IMR-90 (cell line): Measurements from ENCODE around the gene PRKCA. TPM values are rescaled to one million over a fixed set of nuclear protein-coding genes. Genes with fewer than 3 reads are reported as not detected.

Source experiments
- ATAC-seq: fragments of 200-7000 bp; cut with Tn5 transposase; 2 replicates; pipeline ENCODE4 v1.9.1; 2020; ENCODE audit warnings: low read depth, mild to moderate bottlenecking, moderate library complexity
- BruUV-seq: library from RNA; stranded (reverse); fragments of 400-500 nt; replicated peaks from 2 replicates; lab custom pipeline; 2021; lab: Mats Ljungman, UMichigan
- CTCF ChIA-PET: fragments of 300-600 bp; formaldehyde crosslinking; extraction: SDS; loops from one replicate; lab custom pipeline; 2021; ENCODE audit warnings: antibody characterized with exemption; lab: Yijun Ruan, JAX
- POLR2A ChIA-PET: fragments of 300-600 bp; sonication (Branson Sonifier 250); formaldehyde crosslinking; loops from one replicate; lab custom pipeline; 2022; ENCODE audit warnings: antibody characterized with exemption; ENCODE audit not compliant: unreplicated experiment; lab: Charles Lee
- DNase-seq: peaks from one replicate; pipeline ENCODE4 v3.0.0; 2013
- H2AFZ ChIP-seq: replicated peaks from 2 replicates; pipeline ENCODE3; 2013; ENCODE audit warnings: low read length, mild to moderate bottlenecking; ENCODE audit not compliant: poor library complexity
- H2AK5ac ChIP-seq: 2 replicates; pipeline ENCODE4 v1.6.1; 2013; ENCODE audit warnings: low read depth, low read length, inconsistent platforms
- H2AK9ac ChIP-seq: replicated peaks from 2 replicates; pipeline ENCODE3; 2013; ENCODE audit warnings: mild to moderate bottlenecking, low read depth, low read length, moderate library complexity; ENCODE audit not compliant: poor library complexity
- H2BK120ac ChIP-seq: 2 replicates; pipeline ENCODE4 v1.6.1; 2013; ENCODE audit warnings: low read depth, low read length, inconsistent platforms
- H2BK15ac ChIP-seq: 3 replicates; pipeline ENCODE4 v1.6.1; 2013; ENCODE audit warnings: low read depth, low read length, inconsistent platforms
- H2BK20ac ChIP-seq: 2 replicates; pipeline ENCODE4 v1.6.1; 2013; ENCODE audit warnings: low read depth, mild to moderate bottlenecking, inconsistent platforms, low read length, moderate library complexity
- H2BK5ac ChIP-seq: 2 replicates; pipeline ENCODE4 v1.6.1; 2013; ENCODE audit warnings: mild to moderate bottlenecking, low read depth, low read length, inconsistent platforms; ENCODE audit not compliant: poor library complexity, severe bottlenecking
- H3K14ac ChIP-seq: replicated peaks from 2 replicates; pipeline ENCODE4 v1.6.1; 2013; ENCODE audit warnings: low read depth, low read length, inconsistent platforms
- H3K18ac ChIP-seq: 2 replicates; pipeline ENCODE4 v1.6.1; 2013; ENCODE audit warnings: low read depth, low read length, control low read depth
- H3K23ac ChIP-seq: 2 replicates; pipeline ENCODE4 v1.6.1; 2013; ENCODE audit warnings: low read depth, low read length, inconsistent platforms
- H3K27ac ChIP-seq: 2 replicates; pipeline ENCODE4 v1.5.1; 2013; ENCODE audit warnings: mild to moderate bottlenecking, control low read depth, low read length; ENCODE audit not compliant: insufficient read depth
- H3K27me3 ChIP-seq: 2 replicates; pipeline ENCODE4 v1.6.1; 2013; ENCODE audit warnings: low read length; ENCODE audit not compliant: control insufficient read depth, insufficient read depth
- H3K36me3 ChIP-seq: 2 replicates; pipeline ENCODE4 v1.6.1; 2013; ENCODE audit warnings: low read length, mixed read lengths; ENCODE audit not compliant: control insufficient read depth, insufficient read depth
- H3K4ac ChIP-seq: 2 replicates; pipeline ENCODE4 v1.6.1; 2013; ENCODE audit warnings: low read depth, low read length, inconsistent platforms
- H3K4me1 ChIP-seq: 2 replicates; pipeline ENCODE4 v1.6.1; 2013; ENCODE audit warnings: low read length, mixed read lengths; ENCODE audit not compliant: control insufficient read depth, insufficient read depth
- H3K4me2 ChIP-seq: 2 replicates; pipeline ENCODE4 v1.6.1; 2013; ENCODE audit warnings: low read depth, mild to moderate bottlenecking, control low read depth, low read length, moderate library complexity
- H3K4me3 ChIP-seq: 2 replicates; pipeline ENCODE4 v1.5.1; 2013; ENCODE audit warnings: low read depth, mild to moderate bottlenecking, control low read depth, low read length, moderate library complexity; ENCODE audit not compliant: insufficient read depth
- H3K56ac ChIP-seq: 2 replicates; pipeline ENCODE4 v1.6.1; 2013; ENCODE audit warnings: low read length, inconsistent platforms; ENCODE audit not compliant: insufficient read depth; ENCODE audit errors: extremely low read depth
- H3K79me1 ChIP-seq, 2 experiments: 2 replicates each; pipeline ENCODE4 v1.6.1; 2013; ENCODE audit warnings: low read length in 2 of 2, inconsistent platforms in 1 of 2, low read depth in 1 of 2
- H3K9ac ChIP-seq: 2 replicates; pipeline ENCODE4 v1.6.1; 2013; ENCODE audit warnings: low read depth, low read length, control low read depth
- H3K9me1 ChIP-seq: 2 replicates; pipeline ENCODE4 v1.6.1; 2013; ENCODE audit warnings: low read length, inconsistent platforms; ENCODE audit not compliant: insufficient read depth
- H3K9me3 ChIP-seq: 2 replicates; pipeline ENCODE4 v1.6.1; 2013; ENCODE audit warnings: low read length; ENCODE audit not compliant: control insufficient read depth, insufficient read depth
- H4K20me1 ChIP-seq: 2 replicates; pipeline ENCODE4 v1.6.1; 2013; ENCODE audit warnings: low read length, inconsistent platforms; ENCODE audit not compliant: insufficient read depth
- H4K5ac ChIP-seq: 2 replicates; pipeline ENCODE4 v1.6.1; 2013; ENCODE audit warnings: mild to moderate bottlenecking, low read depth, low read length, control low read depth
- H4K8ac ChIP-seq, 2 experiments: 2 replicates each; pipeline ENCODE4 v1.6.1; 2013; ENCODE audit warnings: low read depth in 2 of 2, low read length in 2 of 2, control low read depth in 1 of 2, inconsistent platforms in 1 of 2
- H4K91ac ChIP-seq: 2 replicates; pipeline ENCODE4 v1.6.1; 2013; ENCODE audit warnings: low read depth, low read length, inconsistent platforms; ENCODE audit not compliant: insufficient read depth
- NFE2L2 ChIP-seq: fragments of 150-350 bp; IDR thresholded peaks from 2 replicates; pipeline ENCODE4 v1.6.1; 2016; ENCODE audit warnings: low read depth, mild to moderate bottlenecking, low read length
- RFX5 ChIP-seq: IDR thresholded peaks from 2 replicates; pipeline ENCODE4 v1.8.0; 2012; ENCODE audit warnings: low read depth, mild to moderate bottlenecking, low read length, moderate library complexity
- WGBS, 2 experiments: methylation state at CpG; one replicate each; pipeline versions ENCODE4 v1.1.5 to v1.1.7; 2013; ENCODE audit warnings: missing lambda C conversion rate in 2 of 2; ENCODE audit not compliant: insufficient read length in 1 of 2; ENCODE audit errors: extremely low coverage in 2 of 2; 5-methylcytosine and 5-hydroxymethylcytosine counted together
- dilution Hi-C: fragments of 300-500 bp; cut with HindIII; formaldehyde crosslinking; loops from one replicate; pipeline ENCODE4 v1.14.3; 2018; ENCODE audit warnings: low sequenced_read_pairs; ENCODE audit not compliant: unreplicated experiment
- in situ Hi-C: fragments of 300-500 bp; cut with MboI; formaldehyde crosslinking; loops from 3 replicates; pipeline ENCODE4 v1.14.3; 2019; ENCODE audit warnings: low sequenced_read_pairs, inconsistent platforms, mixed read lengths
- intact Hi-C: fragments of 100-400 bp; cut with micrococcal nuclease; formaldehyde crosslinking; loops from 2 replicates; pipeline ENCODE4 v1.10.0; 2022
- polyA plus RNA-seq, 3 experiments: library from polyadenylated mRNA; depleted of rRNA; stranded (reverse); fragments of >200 nt; gene quantifications; 2 replicates each; pipeline ENCODE4 v1.2.3, GENCODE V29; 2012; ENCODE audit warnings: low replicate concordance in 1 of 3
- total RNA-seq: library from RNA; depleted of rRNA; stranded (reverse); fragments of >200 nt; gene quantifications from 2 replicates; pipeline ENCODE4 v1.2.3, GENCODE V29; 2012
- TF ChIP-seq, protein P1 (sequence below): conservative IDR thresholded peaks from 2 replicates; pipeline ENCODE4 v1.5.1; 2012; ENCODE audit warnings: mild to moderate bottlenecking, low read depth, low read length, improper control_type of control experiment

PRKCA gene
- total and polyA plus RNA-seq, 2 of the 4 experiments (the other 2 are of a cell fraction), result 31.0 to 46.0 TPM

DNA sequence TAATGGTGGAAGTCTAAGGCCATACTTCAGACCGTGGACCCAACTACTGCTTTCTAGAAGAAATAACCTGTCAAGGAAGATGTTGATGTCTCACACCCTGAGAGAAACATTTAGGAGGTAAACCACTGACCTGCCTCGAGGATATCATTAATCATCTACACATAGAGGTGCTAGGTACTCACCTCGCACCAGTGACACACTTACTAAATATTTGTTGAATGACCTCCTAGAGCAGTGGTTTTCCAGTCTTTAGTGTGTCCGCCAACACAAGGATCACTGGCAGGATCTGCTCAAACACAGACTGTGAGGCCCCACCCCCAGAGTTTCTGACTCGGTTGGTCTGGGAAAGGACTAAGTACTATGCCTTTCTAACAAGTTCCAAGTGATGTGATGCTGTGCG lies 335.1 kb downstream of the PRKCA start:
- Histone ChIP-seq H2AK9ac (no peak overlapping the region), H2BK20ac (no peak overlapping the region), H3K23ac (no peak overlapping the region), H4K5ac (no peak overlapping the region), H3K9me1 (peaks cover 8% of the 10 kb centered on the region), H3K18ac (no peak overlapping the region), H2AK5ac (no peak overlapping the region; the same call in 1 of the 2 replicates), H2BK5ac (no peak overlapping the region), H3K4me2 (no peak overlapping the region), H4K91ac (no peak overlapping the region), H2BK120ac (no peak overlapping the region), H4K8ac (no peak overlapping the region), H3K27ac (no peak overlapping the region), H2AFZ (no peak overlapping the region), H2BK15ac (no peak overlapping the region), H3K9me3 (no peaks in the 10 kb centered on the region), H3K14ac (no peak overlapping the region), H4K20me1 (peaks cover 30% of the 10 kb centered on the region), H3K36me3 (peaks cover 10% of the 10 kb centered on the region), H3K4ac (no peak overlapping the region), H3K56ac (no peak overlapping the region), H3K4me3 (no peak overlapping the region), H3K79me1 (peaks cover 22 to 56% of the 10 kb centered on the region in 2 experiments), H3K4me1 (peaks cover 13% of the 10 kb centered on the region), H3K9ac (no peak overlapping the region), H3K27me3 (no peaks in the 10 kb centered on the region)
- ChIA-PET POLR2A (no interaction called here), CTCF (no interaction called here)
- dilution Hi-C loops (no loop called here), intact Hi-C loops (no loop called here), in situ Hi-C loops (no loop called here)
- no peak for ATAC-seq
- no peak for DNase-seq
- TF ChIP-seq, protein P1, sequence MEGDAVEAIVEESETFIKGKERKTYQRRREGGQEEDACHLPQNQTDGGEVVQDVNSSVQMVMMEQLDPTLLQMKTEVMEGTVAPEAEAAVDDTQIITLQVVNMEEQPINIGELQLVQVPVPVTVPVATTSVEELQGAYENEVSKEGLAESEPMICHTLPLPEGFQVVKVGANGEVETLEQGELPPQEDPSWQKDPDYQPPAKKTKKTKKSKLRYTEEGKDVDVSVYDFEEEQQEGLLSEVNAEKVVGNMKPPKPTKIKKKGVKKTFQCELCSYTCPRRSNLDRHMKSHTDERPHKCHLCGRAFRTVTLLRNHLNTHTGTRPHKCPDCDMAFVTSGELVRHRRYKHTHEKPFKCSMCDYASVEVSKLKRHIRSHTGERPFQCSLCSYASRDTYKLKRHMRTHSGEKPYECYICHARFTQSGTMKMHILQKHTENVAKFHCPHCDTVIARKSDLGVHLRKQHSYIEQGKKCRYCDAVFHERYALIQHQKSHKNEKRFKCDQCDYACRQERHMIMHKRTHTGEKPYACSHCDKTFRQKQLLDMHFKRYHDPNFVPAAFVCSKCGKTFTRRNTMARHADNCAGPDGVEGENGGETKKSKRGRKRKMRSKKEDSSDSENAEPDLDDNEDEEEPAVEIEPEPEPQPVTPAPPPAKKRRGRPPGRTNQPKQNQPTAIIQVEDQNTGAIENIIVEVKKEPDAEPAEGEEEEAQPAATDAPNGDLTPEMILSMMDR, result no peak
- TF ChIP-seq RFX5 (no peak), NFE2L2 (no peak)
- BruUV-seq, result no TSS peak
- no CpG with 5 or more reads among the region's 6 CpGs for WGBS, 2 experiments
